GM18502 (cell line): ENCODE results near the gene ARL14.
"Not testable (repeated sequence)": the region's sequence is repeated elsewhere in the genome, so short reads cannot be mapped to it uniquely, and the experiment has no call there.

Source experiments
- ATAC-seq: cut with Tn5 transposase; IDR thresholded peaks from one replicate; pipeline ENCODE4 v1.9.1; 2021; ENCODE audit warnings: mild to moderate bottlenecking; ENCODE audit not compliant: unreplicated experiment, poor library complexity

ARL14 gene

DNA sequence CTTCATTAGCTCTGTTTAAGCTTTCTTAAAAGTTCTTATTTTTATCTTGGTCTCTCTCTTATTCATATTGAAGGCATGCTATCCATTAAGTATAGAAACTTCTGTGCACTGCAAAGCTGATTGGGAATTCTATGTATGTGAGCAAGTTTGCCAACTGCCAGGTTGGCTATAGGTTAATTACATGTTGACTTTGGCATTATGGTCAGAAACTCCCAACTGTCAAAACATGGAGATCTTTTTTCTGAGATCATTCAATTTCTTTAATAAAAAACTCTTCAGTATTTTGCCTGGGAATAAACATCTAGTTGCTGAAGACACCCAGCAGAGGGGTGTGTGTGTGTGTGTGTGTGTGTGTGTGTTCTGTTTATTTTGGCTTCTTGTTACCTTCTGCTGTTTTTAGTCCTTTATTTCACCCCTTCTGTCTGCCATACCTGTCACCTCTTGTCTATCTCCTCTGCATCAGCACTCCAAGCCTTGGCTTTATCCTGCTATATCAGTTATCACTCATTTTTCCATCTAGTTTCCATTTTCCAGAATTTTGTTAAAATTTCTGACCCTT is 1.3 kb upstream of the ARL14 start:
- ATAC-seq, result no peak

DNA sequence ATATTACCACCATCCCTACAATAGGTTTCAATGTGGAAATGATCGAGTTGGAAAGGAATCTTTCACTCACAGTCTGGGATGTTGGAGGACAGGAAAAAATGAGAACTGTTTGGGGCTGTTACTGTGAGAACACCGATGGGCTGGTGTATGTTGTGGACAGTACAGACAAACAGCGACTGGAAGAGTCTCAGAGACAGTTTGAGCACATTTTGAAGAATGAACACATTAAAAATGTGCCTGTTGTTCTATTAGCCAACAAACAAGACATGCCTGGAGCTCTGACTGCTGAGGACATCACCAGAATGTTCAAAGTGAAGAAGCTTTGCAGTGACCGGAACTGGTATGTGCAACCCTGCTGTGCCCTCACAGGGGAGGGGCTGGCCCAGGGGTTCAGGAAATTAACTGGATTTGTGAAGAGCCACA is 510 bp downstream of the ARL14 start:
- no peak for ATAC-seq

DNA sequence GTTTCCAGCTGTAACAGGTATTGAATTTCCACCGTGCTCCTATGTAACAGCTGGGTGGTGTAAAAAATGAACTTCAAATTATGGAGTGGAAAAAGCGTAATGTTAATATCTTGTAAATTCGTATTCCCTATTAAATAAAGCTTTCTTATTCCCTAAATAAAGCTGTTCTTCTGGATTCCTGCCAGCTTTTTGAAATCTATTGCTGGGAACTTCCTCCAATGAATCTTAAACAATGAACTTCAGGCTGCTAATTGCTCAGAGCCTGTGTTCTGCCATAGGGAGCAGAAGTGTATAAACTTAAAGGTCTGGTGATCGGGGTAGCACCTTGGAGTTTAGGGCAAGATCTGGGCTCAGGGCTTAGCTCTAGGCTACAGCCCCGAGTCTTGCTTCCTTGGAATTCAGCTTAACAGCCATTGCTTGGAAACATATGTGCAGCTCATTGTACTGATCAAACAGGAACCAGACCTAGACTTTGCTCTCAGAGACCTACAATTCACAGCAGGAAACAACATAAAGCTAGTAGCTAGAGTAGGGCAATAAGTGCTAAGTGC is 1.4 kb downstream of the ARL14 start:
- ATAC-seq, result no peak

DNA sequence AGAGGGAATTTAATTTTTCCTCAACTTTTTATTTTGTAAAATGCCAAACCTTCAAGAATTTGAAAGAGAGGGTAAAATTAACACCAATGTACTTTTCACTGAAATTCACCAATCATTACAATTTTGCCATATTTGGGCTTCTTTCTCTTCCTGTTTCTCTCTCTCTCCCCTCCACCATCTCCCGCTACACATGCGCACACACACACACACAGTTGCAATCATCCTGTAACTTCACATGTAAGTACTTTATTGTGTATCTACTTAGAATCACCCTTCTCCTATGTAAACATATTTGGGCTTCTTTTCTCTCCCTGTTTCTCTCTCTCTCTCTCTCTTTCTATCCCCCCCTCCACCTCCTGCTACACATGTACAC is 7.4 kb downstream of the ARL14 start:
- no peak for ATAC-seq

GRCh38 chr3:160685144-160685766 is 8.3 kb downstream of the ARL14 start:
- ATAC-seq, result no peak

DNA sequence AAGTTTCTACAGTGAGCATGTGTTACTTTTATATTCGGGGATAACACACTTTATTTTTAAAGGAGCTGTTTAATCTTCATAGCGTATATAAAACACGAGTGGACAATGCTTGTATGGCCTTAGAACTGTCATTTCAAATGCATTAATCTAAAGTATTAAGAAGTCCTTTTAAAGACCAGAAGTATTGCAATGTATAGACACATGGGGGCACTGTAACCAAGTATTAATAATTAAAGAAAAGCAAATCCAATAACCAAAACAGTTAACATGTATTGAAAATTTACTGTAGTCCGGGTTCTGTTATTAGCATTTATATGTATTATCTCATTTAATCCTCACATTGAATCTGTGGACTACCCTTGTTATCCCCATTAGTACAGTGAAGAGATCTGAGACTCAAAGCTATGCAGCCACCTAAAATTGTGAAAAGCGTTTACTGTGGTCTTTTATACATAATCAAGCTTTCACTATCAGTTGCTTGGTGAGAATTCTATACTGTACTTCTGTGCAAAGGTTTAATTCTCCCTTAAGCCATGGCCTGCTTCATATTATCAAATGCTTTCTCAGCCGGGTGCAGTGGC is 10.1 kb downstream of the ARL14 start:
- peak; percentile 55 for ATAC-seq

GRCh38 chr3:160691151-160691550 is 14.2 kb downstream of the ARL14 start:
- ATAC-seq, result no peak

DNA sequence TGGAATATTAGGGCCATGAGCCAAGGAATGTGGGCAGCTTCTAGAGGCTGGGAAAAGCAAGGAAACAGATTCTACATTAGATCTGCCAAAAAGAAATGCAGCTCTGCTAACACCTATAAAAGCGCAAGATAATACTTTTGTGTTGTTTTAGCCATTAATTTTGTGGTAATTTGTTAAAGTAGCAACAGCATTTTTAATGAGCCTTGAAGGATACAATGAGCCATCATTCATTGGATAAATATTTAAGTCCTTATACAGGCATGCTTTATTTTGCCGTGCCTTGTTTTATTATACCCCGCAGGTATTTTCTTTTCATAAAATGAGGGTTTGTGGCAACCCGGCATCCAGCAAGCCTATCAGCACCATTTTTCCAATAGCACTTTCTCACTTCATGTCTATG is 15.0 kb downstream of the ARL14 start:
- ATAC-seq, result no peak

DNA sequence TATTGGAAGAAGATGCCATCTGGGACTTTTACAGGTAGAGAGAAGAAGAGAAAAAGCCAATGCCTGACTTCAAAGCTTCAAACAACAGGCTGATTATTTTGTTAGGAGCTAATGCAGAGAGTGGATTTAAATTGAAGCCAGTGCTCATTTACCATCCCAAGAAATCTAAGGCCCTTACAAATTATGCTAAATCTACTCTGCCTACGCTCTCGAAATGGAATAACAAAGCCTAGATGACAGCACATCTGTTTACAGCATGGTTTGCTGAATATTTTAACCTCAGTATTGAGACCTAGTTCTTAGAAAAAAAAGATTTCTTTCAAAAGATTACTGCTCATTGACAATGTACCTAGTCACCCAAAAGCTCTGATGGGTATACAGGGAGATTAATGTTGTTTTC is 16.2 kb downstream of the ARL14 start:
- ATAC-seq, result no peak

GRCh38 chr3:160694345-160694744 is 17.4 kb downstream of the ARL14 start:
- no peak for ATAC-seq

DNA sequence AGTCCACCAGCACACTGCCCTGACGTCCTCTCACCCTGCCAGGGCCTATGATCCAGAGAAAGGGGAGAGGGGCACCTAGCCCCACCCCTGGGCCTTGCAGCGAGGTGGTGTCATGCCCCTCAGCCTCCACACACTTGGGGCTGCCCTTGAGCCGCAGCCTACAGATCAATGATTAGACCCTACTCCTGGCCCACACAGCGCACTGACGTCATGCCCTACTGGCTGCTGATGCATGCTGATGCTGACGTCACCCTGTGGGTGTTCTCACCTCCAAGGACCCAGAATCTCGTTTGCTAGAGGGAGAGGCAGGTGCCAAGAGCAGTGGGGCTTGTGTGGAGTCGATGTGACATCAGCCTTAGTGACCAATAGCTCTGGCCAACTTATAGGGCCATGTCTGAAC is 18.0 kb downstream of the ARL14 start:
- ATAC-seq, result no peak

DNA sequence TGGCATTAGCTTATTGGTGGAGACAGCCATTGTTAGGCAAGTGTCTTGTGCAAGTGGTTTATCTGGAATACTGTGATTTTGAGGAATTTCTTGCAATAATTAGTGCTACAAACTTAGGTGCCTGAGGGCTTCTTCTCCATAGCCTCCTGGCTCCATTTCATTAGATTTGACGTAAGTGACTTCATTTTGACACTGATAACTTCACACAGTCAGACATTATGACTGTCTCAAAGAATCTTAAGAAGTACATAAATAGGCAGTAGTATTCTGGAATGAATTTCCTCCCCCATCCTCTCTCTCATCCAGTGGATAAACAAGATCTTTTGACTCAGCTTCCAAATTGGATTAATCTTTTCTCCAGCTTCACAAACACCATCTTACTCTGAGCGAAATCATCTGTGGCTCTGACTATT is 19.0 kb downstream of the ARL14 start:
- ATAC-seq, result no peak

GRCh38 chr3:160697637-160698380 is 20.8 kb downstream of the ARL14 start:
- ATAC-seq, result peak; percentile 76

GRCh38 chr3:160698599-160699195 is 21.7 kb downstream of the ARL14 start:
- ATAC-seq, result no peak

DNA sequence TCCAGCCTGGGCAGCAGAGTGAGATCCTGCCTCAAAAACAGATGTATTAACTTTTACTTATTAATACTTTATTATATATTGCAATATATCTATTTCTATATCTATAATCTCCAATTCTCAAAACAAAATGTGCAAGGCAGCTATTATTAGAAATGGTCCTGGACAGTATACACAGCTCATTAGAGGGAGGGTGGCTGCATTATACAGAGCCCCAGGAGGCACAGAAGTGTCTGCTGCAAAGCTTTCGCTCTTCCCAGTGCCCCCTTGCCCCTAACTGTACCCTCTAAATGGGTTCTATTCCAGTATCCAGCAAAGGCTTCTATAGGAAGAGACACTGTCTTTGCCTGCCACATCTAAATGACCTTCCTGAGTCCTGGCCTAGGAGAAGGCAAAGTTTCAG is 24.5 kb downstream of the ARL14 start:
- ATAC-seq, result no peak

DNA sequence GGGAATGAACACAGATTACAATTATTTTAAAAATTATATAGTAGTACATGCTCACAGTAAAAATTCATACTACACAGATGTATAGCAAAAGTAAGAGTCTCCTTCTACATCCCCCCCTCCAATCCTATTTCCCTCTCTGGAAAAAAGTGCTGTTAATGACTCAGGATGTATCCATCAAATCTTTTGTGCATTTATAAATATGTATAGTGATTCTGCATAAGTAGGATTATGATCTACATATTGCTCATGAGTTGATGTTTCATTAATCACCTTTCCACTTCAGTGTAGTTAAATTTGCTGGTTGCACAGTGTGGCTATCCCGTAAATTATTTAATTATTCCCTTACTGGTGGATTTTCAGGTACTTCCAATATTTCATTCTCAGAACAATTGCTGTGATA is 25.3 kb downstream of the ARL14 start:
- ATAC-seq, result no peak

DNA sequence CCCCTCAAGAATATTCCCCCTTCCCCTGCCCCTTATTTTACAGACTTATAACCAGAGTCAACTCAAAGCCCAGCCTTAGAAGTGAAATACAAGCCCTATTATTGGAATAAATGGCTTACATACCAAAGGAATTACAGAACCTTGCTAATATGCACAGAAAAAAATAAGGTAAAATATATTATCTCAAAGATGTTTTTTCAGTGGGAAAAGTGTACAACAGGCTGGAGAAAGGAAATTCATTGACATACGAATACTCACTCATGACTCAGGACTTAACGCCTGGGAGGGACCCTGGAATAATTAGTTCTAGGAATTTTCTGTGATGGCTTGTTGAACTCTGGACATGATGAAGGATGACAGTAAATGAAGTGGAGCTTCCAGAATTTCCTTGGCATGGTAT is 27.0 kb downstream of the ARL14 start:
- ATAC-seq, result no peak

- ATAC-seq, result peak; percentile 69
Measured at GRCh38 chr3:160707187-160707794, 30.3 kb downstream of the ARL14 start.

GRCh38 chr3:160709477-160710182 is 32.7 kb downstream of the ARL14 start:
- ATAC-seq, result no peak

GRCh38 chr3:160713144-160713543 is 36.2 kb downstream of the ARL14 start:
- ATAC-seq, result not testable (repeated sequence)
